K562 (cell line): ENCODE results near the gene CLDND2. TPM values are rescaled to one million over a fixed set of nuclear protein-coding genes. Genes with fewer than 3 reads are reported as not detected.
A peak's percentile ranks its signal among the peaks of the same experiment; 100 is the strongest.

Source experiments
- ATF7 ChIP-seq: fragments of 450-650 bp; IDR thresholded peaks from 2 replicates; pipeline ENCODE4 v1.7.1; 2014; ENCODE audit warnings: mild to moderate bottlenecking, moderate library complexity
- CTBP1 ChIP-seq: fragments of 450-650 bp; IDR thresholded peaks from 2 replicates; pipeline ENCODE4 v1.6.1; 2016; ENCODE audit warnings: borderline replicate concordance
- CUX1 ChIP-seq: fragments of 200-800 bp; sonication (Bioruptor generic); IDR thresholded peaks from 2 replicates; pipeline ENCODE4 v1.6.1; 2016; ENCODE audit warnings: missing genetic modification characterization, missing compliant biosample characterization
- HMBOX1 ChIP-seq: sonication (generic); IDR thresholded peaks from 2 replicates; pipeline ENCODE4 v1.6.1; 2016
- MAFK ChIP-seq: IDR thresholded peaks from 2 replicates; pipeline ENCODE4 v1.6.1; 2011; ENCODE audit warnings: low read length, improper control_type of control experiment
- MGA ChIP-seq: fragments of 450-650 bp; IDR thresholded peaks from 2 replicates; pipeline ENCODE4 v1.6.1; 2016; ENCODE audit warnings: mild to moderate bottlenecking, moderate library complexity
- SOX6 ChIP-seq: fragments of 450-650 bp; IDR thresholded peaks from 2 replicates; pipeline ENCODE4 v1.6.1; 2014; ENCODE audit warnings: mild to moderate bottlenecking
- ZNF408 ChIP-seq: fragments of 250-450 bp; sonication (Bioruptor Pico); IDR thresholded peaks from 2 replicates; pipeline ENCODE4 v1.4.0; 2020; ENCODE audit warnings: low read depth, mild to moderate bottlenecking, moderate library complexity
- polyA plus RNA-seq, 8 experiments: library from polyadenylated mRNA; depleted of rRNA in 4 of 8; stranded (reverse) in 5 of 8; unstranded in 3 of 8; fragments of >200 nt; fragmentation: Nextera tagmentation in 2 of 8; fragmentation: Illumina TruSeq in 1 of 8; extraction: Ambion mirVana in 2 of 8; extraction: Trizol in 1 of 8; gene quantifications; 2 replicates each; pipeline versions ENCODE4 v1.2.1 to v1.2.3, GENCODE V29; 2011 to 2014; ENCODE audit warnings: inconsistent platforms in 1 of 8, missing spikeins in 1 of 8
- total RNA-seq, 7 experiments: library from RNA; depleted of rRNA in 6 of 7; stranded (reverse); fragments of >200 nt in 6 of 7; fragmentation: Illumina TruSeq in 2 of 7; extraction: Trizol in 2 of 7; gene quantifications; 2 replicates each; pipeline versions ENCODE4 v1.2.1 to v1.2.3, GENCODE V29; 2011 to 2021; ENCODE audit warnings: low replicate concordance in 1 of 7

CLDND2 gene
- total and polyA plus RNA-seq, 9 of the 15 experiments (the other 6 are each of a cell fraction or from before 2014, with no cell fraction given), result 0.45 to 4.0 (median 1.2) TPM; not detected in 3

- TF ChIP-seq MGA, result no peak
- peak; percentile 41; the same call in 1 of the 2 replicates for TF ChIP-seq ATF7
- TF ChIP-seq SOX6, result 0 out of 2 replicates have a peak, but pooled peaks have one; percentile 9
- TF ChIP-seq MAFK, result 0 out of 2 replicates have a peak, but pooled peaks have one; percentile 5
- no peak for TF ChIP-seq CUX1 (CRISPR knock-in tag)
- peak; percentile 57; the same call in 1 of the 2 replicates for TF ChIP-seq CTBP1
- TF ChIP-seq ZNF408 (CRISPR knock-in tag), result no peak
- no peak for TF ChIP-seq HMBOX1
Measured at GRCh38 chr19:51407511-51408131, 38.8 kb upstream of the CLDND2 start (continued).
